ENCODE data around the gene KBTBD2.
A peak's percentile ranks its signal among the peaks of the same experiment; 100 is the strongest.
"Not testable (repeated sequence)": the region's sequence is repeated elsewhere in the genome, so short reads cannot be mapped to it uniquely, and the experiment has no call there.

Gene KBTBD2

GRCh38 chr7:32855837-32856775 lies 35.5 kb downstream of the KBTBD2 start:
- not testable (repeated sequence) for DNase-seq (ENCODE audit: low read depth in 2 of 2)

- not testable (repeated sequence) for DNase-seq (ENCODE audit: low read depth in 2 of 2)
Observed at GRCh38 chr7:32850654-32851053, 40.9 kb downstream of the KBTBD2 start.

GRCh38 chr7:32848655-32849054 lies 42.9 kb downstream of the KBTBD2 start:
- DNase-seq (ENCODE audit: low read depth in 2 of 2): not testable (repeated sequence)

- peak; percentile 47 to 48 for DNase-seq (ENCODE audit: low read depth in 2 of 2)
Observed at GRCh38 chr7:32846630-32847225, 44.8 kb downstream of the KBTBD2 start.

DNA sequence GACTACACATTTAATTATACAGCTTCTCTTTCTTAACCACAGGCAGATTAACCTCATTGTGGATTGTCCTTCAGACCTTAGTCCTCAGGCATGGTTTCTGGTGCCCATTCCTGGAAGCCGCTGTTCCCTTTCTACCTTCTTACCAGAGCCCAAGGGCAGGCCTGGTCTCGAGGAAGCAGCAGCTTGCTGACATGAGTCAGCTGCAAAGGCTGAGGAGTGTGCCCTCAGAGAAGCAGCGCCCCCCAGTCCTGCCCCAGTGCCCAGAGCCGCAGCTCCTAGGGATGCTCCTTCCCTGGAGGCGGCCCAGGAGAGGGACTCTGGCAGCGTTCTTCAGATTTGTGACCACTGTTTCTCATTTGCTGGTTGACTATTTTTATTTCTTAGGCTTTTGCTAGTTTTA lies 46.8 kb downstream of the KBTBD2 start:
- DNase-seq (ENCODE audit: low read depth in 2 of 2): not testable (repeated sequence)

DNA sequence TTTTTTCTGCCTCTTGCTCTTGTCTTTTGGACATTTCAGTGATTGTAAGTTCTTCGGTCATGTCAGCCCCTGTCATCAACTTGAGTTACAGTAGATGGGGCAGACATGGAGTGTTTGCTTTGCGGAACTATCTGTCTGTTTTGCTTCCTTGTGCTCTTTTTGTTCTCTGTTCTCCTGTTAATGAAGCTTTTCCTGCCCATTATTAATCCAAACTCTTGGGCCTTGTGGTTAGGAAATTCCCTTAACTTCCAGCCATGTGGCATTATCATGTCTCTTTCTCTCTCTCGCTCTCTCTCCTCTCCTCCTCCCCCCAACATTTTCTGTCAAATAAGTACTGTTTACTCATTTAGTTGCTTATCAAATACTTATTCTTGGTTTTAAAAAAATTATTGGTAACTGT lies 47.8 kb downstream of the KBTBD2 start:
- DNase-seq (ENCODE audit: low read depth in 2 of 2): not testable (repeated sequence)

GRCh38 chr7:32839846-32840245 lies 51.7 kb downstream of the KBTBD2 start:
- DNase-seq (ENCODE audit: low read depth in 2 of 2): not testable (repeated sequence)

- not testable (repeated sequence) for DNase-seq (ENCODE audit: low read depth in 2 of 2)
Observed at GRCh38 chr7:32828996-32829752, 62.4 kb downstream of the KBTBD2 start.

All from fibroblast of skin of left quadriceps (primary cell).